Thyroid gland (tissue), 4 donors: Measurements from ENCODE around the gene DNM3.

Experiments
- POLR2A ChIP-seq, 2 donors: fragments of 450-650 bp; IDR thresholded peaks; one replicate each; pipeline ENCODE4 v1.6.1; 2017; ENCODE audit warnings: antibody characterized with exemption in 2 of 2, mild to moderate bottlenecking in 2 of 2, moderate library complexity in 1 of 2
- TF ChIP-seq, protein P1 (sequence below), 6 experiments: fragments of 200-600 bp in 3 of 6; fragments of 450-650 bp in 3 of 6; sonication (generic) in 3 of 6; IDR thresholded peaks; one replicate each; pipeline ENCODE4 v1.5.1; 2016 to 2019; ENCODE audit warnings: antibody characterized with exemption in 6 of 6, mild to moderate bottlenecking in 2 of 6, inconsistent platforms in 1 of 6, moderate library complexity in 1 of 6

DNA sequence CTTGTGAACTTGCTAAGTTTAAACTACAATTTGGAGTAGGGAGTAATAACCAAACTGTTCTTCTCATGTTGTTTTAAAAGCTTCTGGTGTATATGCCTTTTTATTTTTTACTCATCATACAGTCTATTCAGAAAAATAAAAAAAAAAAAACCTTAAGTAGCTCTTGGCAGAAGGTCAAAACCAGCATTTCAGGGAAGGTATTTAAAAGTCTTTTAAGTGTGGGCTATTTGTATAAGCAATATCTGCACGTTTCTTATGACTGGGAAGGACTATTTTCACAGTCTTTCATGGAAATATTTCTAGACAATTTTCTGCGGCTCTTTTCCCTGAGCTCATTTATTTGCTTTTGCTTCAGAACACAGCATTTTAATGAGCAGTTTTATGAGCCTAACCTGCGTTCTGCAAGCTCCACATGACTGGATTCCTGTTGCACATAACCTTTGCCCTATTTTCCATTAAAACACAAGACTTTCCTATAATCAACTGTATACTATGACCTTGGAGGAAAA, 518.2 kb downstream of the DNM3 start:
- TF ChIP-seq, protein P1, sequence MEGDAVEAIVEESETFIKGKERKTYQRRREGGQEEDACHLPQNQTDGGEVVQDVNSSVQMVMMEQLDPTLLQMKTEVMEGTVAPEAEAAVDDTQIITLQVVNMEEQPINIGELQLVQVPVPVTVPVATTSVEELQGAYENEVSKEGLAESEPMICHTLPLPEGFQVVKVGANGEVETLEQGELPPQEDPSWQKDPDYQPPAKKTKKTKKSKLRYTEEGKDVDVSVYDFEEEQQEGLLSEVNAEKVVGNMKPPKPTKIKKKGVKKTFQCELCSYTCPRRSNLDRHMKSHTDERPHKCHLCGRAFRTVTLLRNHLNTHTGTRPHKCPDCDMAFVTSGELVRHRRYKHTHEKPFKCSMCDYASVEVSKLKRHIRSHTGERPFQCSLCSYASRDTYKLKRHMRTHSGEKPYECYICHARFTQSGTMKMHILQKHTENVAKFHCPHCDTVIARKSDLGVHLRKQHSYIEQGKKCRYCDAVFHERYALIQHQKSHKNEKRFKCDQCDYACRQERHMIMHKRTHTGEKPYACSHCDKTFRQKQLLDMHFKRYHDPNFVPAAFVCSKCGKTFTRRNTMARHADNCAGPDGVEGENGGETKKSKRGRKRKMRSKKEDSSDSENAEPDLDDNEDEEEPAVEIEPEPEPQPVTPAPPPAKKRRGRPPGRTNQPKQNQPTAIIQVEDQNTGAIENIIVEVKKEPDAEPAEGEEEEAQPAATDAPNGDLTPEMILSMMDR (IDR thresholded peaks at IDR 0.05), result no peak
- TF ChIP-seq POLR2A (IDR thresholded peaks at IDR 0.05), result no peak
